Tibial nerve (tissue), 4 donors: Measurements from ENCODE around the gene CLDN6. TPM values are rescaled to one million over a fixed set of nuclear protein-coding genes. Genes with fewer than 3 reads are reported as not detected.

Experiments
- DNase-seq, 2 donors: peaks; one replicate each; pipeline ENCODE4 v3.0.0-alpha.2; 2019; ENCODE audit warnings: low spot score in 2 of 2
- H3K27ac ChIP-seq, 4 donors: fragments of 200-600 bp; sonication (generic) in 3 of 4; one replicate each; pipeline ENCODE4 v1.5.1; 2017 to 2019; ENCODE audit warnings: mild to moderate bottlenecking in 1 of 4
- H3K27me3 ChIP-seq, 2 donors: fragments of 200-600 bp; sonication (generic) in 1 of 2; one replicate each; pipeline versions ENCODE4 v1.5.1 to v1.6.0; 2017 to 2019
- H3K36me3 ChIP-seq, 3 donors: fragments of 200-600 bp; sonication (generic); one replicate each; pipeline ENCODE4 v1.5.1; 2018 to 2019
- H3K4me1 ChIP-seq, 4 donors: fragments of 200-600 bp; sonication (generic) in 3 of 4; one replicate each; pipeline ENCODE4 v1.5.1; 2017 to 2019
- H3K4me3 ChIP-seq, 4 donors: fragments of 200-600 bp; sonication (generic) in 3 of 4; one replicate each; pipeline ENCODE4 v1.5.1; 2017 to 2019; ENCODE audit warnings: mild to moderate bottlenecking in 1 of 4, moderate library complexity in 1 of 4
- H3K9me3 ChIP-seq, 4 donors: fragments of 200-600 bp; sonication (generic) in 3 of 4; one replicate each; pipeline ENCODE4 v1.5.1; 2017 to 2019
- CTCF ChIP-seq, 5 experiments: fragments of 200-600 bp in 3 of 5; fragments of 450-650 bp in 2 of 5; sonication (generic) in 3 of 5; IDR thresholded peaks; one replicate each; pipeline ENCODE4 v1.5.1; 2016 to 2019; ENCODE audit warnings: antibody characterized with exemption in 5 of 5, mild to moderate bottlenecking in 3 of 5, moderate library complexity in 2 of 5
- EP300 ChIP-seq, 2 donors: sonication (generic); formaldehyde crosslinking; IDR thresholded peaks; one replicate each; pipeline ENCODE4 v1.6.1; 2017; ENCODE audit warnings: antibody characterized with exemption in 2 of 2, mild to moderate bottlenecking in 1 of 2
- POLR2A ChIP-seq, 2 donors: fragments of 450-650 bp; IDR thresholded peaks; one replicate each; pipeline ENCODE4 v1.6.1; 2017; ENCODE audit warnings: antibody characterized with exemption in 2 of 2, mild to moderate bottlenecking in 2 of 2, moderate library complexity in 2 of 2
- WGBS, 2 donors: methylation state at CpG; one replicate each; pipeline ENCODE4 v1.1.5; 2018; 5-methylcytosine and 5-hydroxymethylcytosine counted together
- total RNA-seq, 4 donors: library from RNA; depleted of rRNA; stranded (reverse); fragments of >200 nt; gene quantifications; one replicate each; pipeline ENCODE4 v1.1.0, GENCODE V29; 2016

CLDN6 gene
- total RNA-seq, 4 donors from 2014 or later: not detected

- Histone ChIP-seq H3K27ac (peak overlapping the region; percentile 37 to 88 (median 59)), H3K9me3 (no peaks in the 10 kb centered on the region), H3K27me3 (no peaks in the 10 kb centered on the region), H3K4me3 (peak overlapping the region; percentile 69 to 93 (median 74)), H3K36me3 (peaks cover 0 to 8% (median 0%) of the 10 kb centered on the region in 3 donors), H3K4me1 (peaks cover 0 to 19% (median 14%) of the 10 kb centered on the region in 4 donors)
- DNase-seq: peak; percentile 42 to 58
- WGBS, 2 donors: 1 to 2% methylated on average over 41 to 65 of the region's 67 CpGs
- TF ChIP-seq EP300 (IDR thresholded peaks at IDR 0.05) (peak in 1 of 2 donors; percentile 45), CTCF (IDR thresholded peaks at IDR 0.05) (peak; percentile 96 to 99 (median 99)), POLR2A (IDR thresholded peaks at IDR 0.05) (peak in 1 of 2 donors; percentile 28)
These were observed 41.2 kb upstream of the CLDN6 start for GRCh38 chr16:3059041-3059722.

- peak in 1 of 2 donors; percentile 20 for DNase-seq
- peaks cover 0 to 19% (median 14%) of the 10 kb centered on the region in 4 donors for H3K4me1 ChIP-seq
- 9 to 29% methylated on average over 27 to 61 of the region's 77 CpGs for WGBS, 2 donors
- H3K4me3 ChIP-seq: peak overlapping the region; percentile 69 to 93 (median 74)
- TF ChIP-seq EP300 (IDR thresholded peaks at IDR 0.05): no peak
- no peak for TF ChIP-seq CTCF (IDR thresholded peaks at IDR 0.05)
- no peak for TF ChIP-seq POLR2A (IDR thresholded peaks at IDR 0.05)
- no peaks in the 10 kb centered on the region for H3K9me3 ChIP-seq
- H3K27ac ChIP-seq: peak overlapping the region; percentile 35 to 88 (median 58)
- peaks cover 0 to 13% (median 0%) of the 10 kb centered on the region in 3 donors for H3K36me3 ChIP-seq
- no peaks in the 10 kb centered on the region for H3K27me3 ChIP-seq
These were observed 40.4 kb upstream of the CLDN6 start for GRCh38 chr16:3058139-3059030.

GRCh38 chr16:3057181-3058138 is 39.5 kb upstream of the CLDN6 start:
- H3K36me3 ChIP-seq: peaks cover 0 to 13% (median 0%) of the 10 kb centered on the region in 3 donors

More at GRCh38 chr16:3057181-3058138, 39.5 kb upstream of the CLDN6 start:
- Histone ChIP-seq H3K27me3 (no peaks in the 10 kb centered on the region), H3K4me1 (peaks cover 0 to 19% (median 14%) of the 10 kb centered on the region in 4 donors), H3K4me3 (no peak overlapping the region), H3K27ac (peak overlapping the region in 1 of 4 donors; percentile 88), H3K9me3 (no peaks in the 10 kb centered on the region)
- WGBS, 2 donors: 92 to 93% methylated on average over 21 of the region's 22 CpGs
- no peak for DNase-seq
- no peak for TF ChIP-seq POLR2A (IDR thresholded peaks at IDR 0.05)
- no peak for TF ChIP-seq EP300 (IDR thresholded peaks at IDR 0.05)
- no peak for TF ChIP-seq CTCF (IDR thresholded peaks at IDR 0.05)
